Stimulated activated CD4-positive, alpha-beta T cell treated with anti-CD3 and anti-CD28 coated beads, Interleukin-15, amount 100 ng/mL, for 1 hour (primary cell): ENCODE results near the gene FOXP2.
"Not testable (repeated sequence)": the region's sequence is repeated elsewhere in the genome, so short reads cannot be mapped to it uniquely, and the experiment has no call there.

ENCODE experiments used
- DNase-seq, 2 donors: peaks; one replicate each; pipeline ENCODE4 v3.0.0-alpha.2; 2020; ENCODE audit warnings: low read depth in 1 of 2, low spot score in 1 of 2

Gene FOXP2

GRCh38 chr7:114419441-114420272 is 5.0 kb downstream of the FOXP2 start:
- no peak for DNase-seq

DNA sequence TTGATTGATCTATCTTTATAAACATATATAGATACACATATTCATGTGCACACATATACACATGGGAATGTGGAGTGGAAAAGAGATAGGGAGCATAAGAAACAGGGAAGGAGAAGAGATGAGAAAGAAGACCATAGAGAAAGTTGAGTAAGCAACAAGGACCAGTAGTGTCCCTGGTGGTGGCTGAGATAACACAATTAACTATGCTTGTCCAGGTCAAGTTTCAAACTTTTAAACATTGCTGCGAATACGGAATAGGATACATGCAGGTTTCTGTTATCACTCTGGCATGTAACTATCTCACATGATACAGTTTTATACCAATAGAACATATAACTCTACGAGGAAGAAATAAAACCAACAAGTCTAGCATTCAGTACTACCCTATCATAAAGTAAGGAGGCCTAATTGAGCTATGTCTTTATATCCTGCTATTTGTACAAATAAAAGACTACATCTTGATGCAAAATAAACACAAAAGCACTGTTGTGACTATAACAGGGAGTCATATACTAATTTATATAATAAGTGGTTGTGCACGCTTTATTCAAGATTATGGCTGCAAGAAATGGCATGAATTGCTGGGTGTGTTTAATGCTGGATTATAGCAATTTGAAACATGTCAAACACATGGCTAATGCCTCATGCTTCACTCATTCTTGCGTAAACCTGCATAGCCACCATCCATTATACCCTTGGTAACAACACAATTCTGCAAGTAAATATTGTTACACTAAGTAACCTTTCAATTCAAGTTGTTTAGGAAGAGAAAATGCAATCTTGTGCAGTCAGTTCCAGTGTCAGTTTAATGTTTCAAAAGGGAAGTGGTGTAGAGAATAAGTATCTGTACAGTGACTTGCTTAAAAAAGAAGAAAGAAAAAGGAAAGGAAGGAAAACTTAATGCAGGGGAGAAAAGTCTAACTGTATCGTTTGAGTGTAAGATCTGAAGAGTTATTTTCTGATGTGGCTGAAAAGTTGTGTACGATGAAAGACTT is 8.2 kb downstream of the FOXP2 start:
- no peak for DNase-seq

GRCh38 chr7:114426382-114426781 is 11.8 kb downstream of the FOXP2 start:
- DNase-seq, result no peak

GRCh38 chr7:114426824-114427223 is 12.2 kb downstream of the FOXP2 start:
- DNase-seq, result no peak

DNA sequence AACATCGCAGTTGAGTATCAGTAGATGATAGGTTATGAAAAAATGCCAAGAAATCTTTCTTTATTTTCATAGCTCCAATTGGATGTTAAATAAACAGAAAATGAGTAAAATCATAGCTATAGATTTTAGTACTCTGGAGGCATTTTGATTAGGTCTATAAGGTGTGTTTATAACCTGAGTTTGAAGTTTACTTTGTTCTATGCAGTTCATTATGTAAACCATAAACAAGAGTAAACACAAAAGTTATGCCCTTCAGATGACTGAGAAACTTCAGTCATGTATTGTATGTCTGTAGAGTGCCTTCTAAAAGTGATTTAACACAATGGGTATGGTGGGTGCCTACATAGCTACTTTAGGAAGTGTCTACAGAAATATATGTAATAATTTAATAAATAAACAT is 13.6 kb downstream of the FOXP2 start:
- no peak for DNase-seq

GRCh38 chr7:114431189-114431588 is 16.6 kb downstream of the FOXP2 start:
- DNase-seq, result no peak

- no peak for DNase-seq
Observed at GRCh38 chr7:114432061-114432460, 17.4 kb downstream of the FOXP2 start.

DNA sequence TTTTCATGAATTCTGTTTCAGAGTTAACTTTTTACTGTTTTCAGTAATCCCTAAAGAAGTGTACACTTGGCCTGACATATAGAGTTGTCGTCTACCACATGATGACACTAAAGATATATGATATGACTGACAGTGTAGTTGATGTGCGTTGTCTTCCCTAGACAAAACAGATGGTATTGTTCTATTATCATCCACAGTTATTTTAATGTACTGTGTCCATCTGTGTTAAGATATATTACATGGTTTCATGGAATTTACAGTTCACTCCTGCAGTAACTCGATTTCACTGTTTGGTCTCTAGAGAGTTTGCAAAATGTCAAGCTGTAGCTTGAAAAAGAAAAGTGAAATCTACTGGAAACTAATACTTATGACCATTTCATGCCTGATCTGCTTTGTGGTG is 18.1 kb downstream of the FOXP2 start:
- DNase-seq, result no peak

DNA sequence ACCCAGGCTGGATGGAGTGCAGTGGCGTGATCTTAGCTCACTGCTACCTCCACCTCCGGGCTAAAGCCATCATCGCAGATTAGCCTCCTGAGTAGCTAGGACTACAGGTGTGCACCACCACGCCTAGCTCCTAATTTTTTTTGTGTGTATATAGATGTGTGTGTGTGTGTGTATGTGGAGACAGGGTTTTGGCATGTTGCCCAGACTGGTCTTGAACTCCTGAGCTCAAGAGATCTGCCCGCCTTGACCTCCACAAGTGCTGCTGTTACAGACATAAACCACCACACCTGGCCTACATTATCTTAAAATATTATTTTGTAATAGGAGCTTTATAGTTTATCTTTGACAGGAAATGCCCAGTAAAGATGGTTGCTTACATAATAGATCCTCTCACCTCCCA is 25.0 kb downstream of the FOXP2 start:
- DNase-seq, result no peak

DNA sequence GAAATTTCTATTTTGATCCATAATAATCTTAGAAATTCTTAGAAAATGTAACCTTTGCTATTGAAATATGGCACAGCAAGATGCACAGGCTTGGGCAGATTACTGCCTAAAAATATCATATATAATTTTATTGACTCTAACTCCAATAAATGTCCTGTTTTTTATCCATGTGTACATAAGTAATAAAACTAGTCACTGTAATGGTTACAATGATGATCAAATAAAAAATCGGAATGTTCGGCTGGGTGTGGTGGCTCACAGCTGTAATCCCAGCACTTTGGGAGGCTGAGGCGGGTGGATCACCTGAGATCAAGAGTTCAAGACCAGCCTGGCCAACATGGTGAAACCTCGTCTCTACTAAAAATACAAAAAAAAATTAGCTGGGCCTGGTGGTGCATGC is 26.3 kb downstream of the FOXP2 start:
- not testable (repeated sequence) for DNase-seq

GRCh38 chr7:114444196-114444595 is 29.6 kb downstream of the FOXP2 start:
- DNase-seq, result no peak

DNA sequence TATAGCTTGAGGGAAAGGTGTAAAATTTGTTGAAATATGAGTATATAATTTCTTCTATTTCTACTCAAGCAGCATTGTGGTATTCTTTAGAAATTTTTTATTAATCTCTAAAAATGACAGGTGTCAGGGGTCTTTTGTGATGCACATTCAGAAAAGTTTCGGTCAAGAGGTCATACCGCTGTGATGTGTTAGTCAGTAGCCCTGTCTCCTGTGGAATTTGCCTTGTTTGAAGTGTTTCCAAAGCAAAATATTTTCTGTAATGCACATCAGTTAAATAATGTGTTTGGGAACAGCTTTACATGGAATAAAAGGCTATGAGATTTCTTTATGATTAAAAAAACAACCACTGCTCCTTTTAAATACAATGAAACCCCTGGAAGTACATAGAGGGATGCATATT is 35.8 kb downstream of the FOXP2 start:
- no peak for DNase-seq

GRCh38 chr7:114459574-114459973 is 45.0 kb downstream of the FOXP2 start:
- no peak for DNase-seq

GRCh38 chr7:114460021-114460420 is 45.4 kb downstream of the FOXP2 start:
- no peak for DNase-seq

GRCh38 chr7:114466917-114467316 is 52.3 kb downstream of the FOXP2 start:
- DNase-seq, result no peak

GRCh38 chr7:114468844-114469243 is 54.2 kb downstream of the FOXP2 start:
- DNase-seq, result no peak

GRCh38 chr7:114472896-114473512 is 58.4 kb downstream of the FOXP2 start:
- DNase-seq, result no peak

DNA sequence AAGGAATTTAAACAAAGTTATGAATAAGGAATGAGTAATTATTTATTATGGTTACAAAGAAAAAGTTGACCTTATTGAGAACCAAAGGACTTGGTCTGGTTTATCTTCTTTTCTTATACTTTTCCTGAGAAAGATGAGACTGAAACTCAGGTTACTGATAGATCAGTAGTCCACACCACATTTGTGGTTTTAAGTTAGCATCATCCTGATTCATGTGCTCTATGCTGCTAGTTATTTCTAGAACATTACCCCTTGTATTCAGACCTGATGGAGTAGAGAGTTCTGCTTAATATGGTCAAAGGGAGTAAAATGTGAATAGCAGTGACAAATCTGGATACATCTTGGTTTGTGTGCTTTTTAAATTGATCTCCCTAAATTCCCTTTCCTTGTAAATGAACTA is 63.8 kb downstream of the FOXP2 start:
- DNase-seq, result no peak

GRCh38 chr7:114481999-114482398 is 67.4 kb downstream of the FOXP2 start:
- no peak for DNase-seq

DNA sequence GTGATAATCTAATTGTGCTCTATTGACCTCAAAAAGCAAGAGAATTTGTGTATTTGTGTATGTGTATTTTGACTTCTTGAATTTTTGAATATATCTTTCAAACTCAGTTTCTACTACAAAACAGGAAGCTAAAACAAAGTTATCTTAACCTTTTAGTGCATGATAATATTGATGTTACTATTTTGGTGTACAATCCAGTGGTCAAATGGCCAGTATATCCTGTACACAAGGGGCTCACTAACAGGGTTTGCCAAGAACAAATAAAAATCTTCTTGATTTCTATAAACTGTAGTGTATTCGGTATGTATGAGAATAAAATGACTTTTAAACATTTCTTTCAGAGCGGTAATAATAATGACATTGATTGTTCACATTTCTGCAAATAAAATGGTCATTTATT is 69.6 kb downstream of the FOXP2 start:
- no peak for DNase-seq

DNA sequence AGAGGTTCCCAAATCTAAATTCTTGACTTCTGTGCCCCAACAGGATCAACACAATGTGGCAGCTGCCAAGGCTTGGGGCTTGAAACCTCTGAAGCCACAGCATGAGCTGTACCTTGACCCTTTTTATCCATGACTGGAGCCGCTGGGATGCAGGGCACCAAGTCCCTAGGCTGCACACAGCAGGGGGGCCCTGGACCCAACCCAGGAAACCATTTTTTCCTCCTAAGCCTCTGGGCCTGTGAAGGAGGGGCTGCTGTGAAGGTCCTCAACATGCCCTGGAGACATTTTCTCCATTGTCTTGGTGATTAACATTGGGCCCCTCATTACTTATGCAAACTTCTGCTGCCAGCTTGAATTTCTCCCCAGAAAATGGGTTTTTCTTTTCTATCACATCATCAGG is 72.6 kb downstream of the FOXP2 start:
- no peak for DNase-seq

DNA sequence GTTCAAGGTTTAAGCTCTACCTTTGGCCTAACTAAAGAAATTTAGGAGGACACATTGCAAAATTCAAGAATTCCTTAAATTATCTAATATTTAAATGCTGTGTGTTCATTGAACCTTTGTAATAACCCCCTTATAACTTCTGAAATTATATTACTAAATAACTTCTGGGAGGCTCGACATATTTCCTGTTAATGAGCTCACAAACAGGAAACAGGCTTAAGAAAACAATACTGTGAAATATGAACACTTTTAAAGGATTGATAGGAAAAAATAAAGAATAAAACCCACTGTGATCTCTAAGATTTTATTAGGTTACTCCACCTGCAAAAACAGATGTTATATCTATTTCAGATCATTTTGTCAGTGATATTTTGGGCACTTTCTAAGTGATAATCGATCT is 74.1 kb downstream of the FOXP2 start:
- no peak for DNase-seq
